Peyer's patch (tissue), 4 donors: ENCODE results near the gene TRMT112. TPM values are rescaled to one million over a fixed set of nuclear protein-coding genes. Genes with fewer than 3 reads are reported as not detected.

ENCODE experiments used
- DNase-seq, 3 donors: peaks; one replicate each; pipeline ENCODE4 v3.0.0-alpha.2; 2017 to 2019
- H3K27ac ChIP-seq, 4 donors: fragments of 200-600 bp; sonication (generic); one replicate each; pipeline ENCODE4 v1.5.1; 2016 to 2019
- H3K27me3 ChIP-seq, 2 donors: fragments of 200-600 bp; sonication (generic); one replicate each; pipeline ENCODE4 v1.5.1; 2019
- H3K36me3 ChIP-seq, 3 donors: fragments of 200-600 bp; sonication (generic); one replicate each; pipeline ENCODE4 v1.5.1; 2016 to 2019
- H3K4me1 ChIP-seq, 4 donors: fragments of 200-600 bp; sonication (generic); one replicate each; pipeline ENCODE4 v1.5.1; 2016 to 2019
- H3K4me3 ChIP-seq, 4 donors: fragments of 200-600 bp; sonication (generic); 1 replicate in 3 of 4; 2 replicates in 1 of 4; pipeline ENCODE4 v1.5.1; 2016 to 2019; ENCODE audit warnings: mild to moderate bottlenecking in 1 of 4
- H3K9me3 ChIP-seq, 4 donors: fragments of 200-600 bp; sonication (generic); one replicate each; pipeline ENCODE4 v1.5.1; 2016 to 2019; ENCODE audit warnings: mild to moderate bottlenecking in 1 of 4
- POLR2A ChIP-seq, 2 donors: fragments of 450-650 bp; IDR thresholded peaks; one replicate each; pipeline ENCODE4 v1.5.1; 2017; ENCODE audit warnings: antibody characterized with exemption in 2 of 2, mild to moderate bottlenecking in 2 of 2, moderate library complexity in 2 of 2
- total RNA-seq, 4 donors: library from RNA; depleted of rRNA; stranded (reverse); fragments of >200 nt; gene quantifications; one replicate each; pipeline ENCODE4 v1.1.0, GENCODE V29; 2016
- TF ChIP-seq, protein P1 (sequence below), 6 experiments: fragments of 450-650 bp in 4 of 6; fragments of 200-600 bp in 2 of 6; sonication (generic) in 1 of 6; IDR thresholded peaks; one replicate each; pipeline ENCODE4 v1.5.1; 2017 to 2019; ENCODE audit warnings: antibody characterized with exemption in 6 of 6, mild to moderate bottlenecking in 3 of 6, moderate library complexity in 1 of 6

TRMT112 gene
- total RNA-seq, 4 donors from 2014 or later, result 55.3 to 163 (median 63.1) TPM

DNA sequence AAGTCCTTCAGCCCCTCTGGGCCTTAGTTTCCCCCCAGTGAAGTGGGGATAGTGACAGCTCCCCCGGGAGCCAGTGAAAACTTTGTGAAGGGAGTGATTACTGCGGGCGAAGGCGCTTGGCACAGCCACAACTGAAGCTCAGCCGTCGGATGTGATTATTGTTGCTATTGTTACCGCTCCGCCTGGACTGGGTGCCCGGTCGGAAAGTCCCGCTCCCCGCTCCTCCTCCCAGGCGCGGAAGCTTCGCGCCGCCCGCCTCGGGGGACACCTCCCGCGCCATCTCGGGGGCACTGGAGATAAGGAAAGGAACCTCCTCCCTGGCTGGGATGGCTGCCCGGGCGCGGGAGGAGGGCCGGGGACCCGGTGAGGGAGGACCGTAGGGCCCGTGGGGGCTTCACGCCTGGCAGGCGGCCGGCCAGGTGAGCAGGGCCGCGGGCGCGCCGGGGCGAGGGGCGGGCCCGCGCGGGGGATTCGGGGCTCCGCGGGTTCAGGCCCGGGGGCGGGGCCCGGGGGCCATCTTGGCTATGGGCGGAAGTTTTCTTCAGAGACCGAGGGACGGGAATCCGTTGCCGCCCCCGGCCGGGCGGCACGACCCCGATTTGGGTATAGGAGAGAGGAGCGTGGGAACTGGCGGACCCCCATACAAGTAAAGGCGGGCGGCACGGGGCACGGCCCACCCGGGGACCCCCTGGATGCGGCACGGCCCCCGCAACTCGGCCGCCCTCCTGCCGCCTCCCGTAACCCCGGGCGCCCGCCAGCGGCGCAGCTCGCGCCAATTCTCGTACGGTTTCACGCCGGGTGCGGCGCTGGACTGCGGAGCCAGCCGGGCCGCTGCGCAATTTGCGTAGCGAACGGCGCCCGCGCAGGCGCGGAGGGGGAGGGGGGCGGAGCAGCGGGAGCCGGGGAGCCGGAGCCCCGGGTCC, 32.1 kb downstream of the TRMT112 start, which contains the start of gene GPR137:
GPR137 (plus strand) TSS at position 887 of the 923 bp plus-strand sequence. CDS start 677 bp downstream, outside the sequence.
- peak; percentile 85 to 94 (median 94) for DNase-seq
- Histone ChIP-seq H3K9me3 (no peaks in the 10 kb centered on the region), H3K4me3 (peak within 1 kb of the TSS; percentile 71 to 97 (median 80)), H3K4me1 (peaks cover 3 to 25% (median 12%) of the 10 kb centered on the region in 4 donors), H3K27me3 (no peaks in the 10 kb centered on the region), H3K36me3 (peaks cover 0 to 7% (median 0%) of the 10 kb centered on the region in 3 donors), H3K27ac (peak within 1 kb of the TSS; percentile 91 to 97 (median 94))
- peak; percentile 50 to 54 for TF ChIP-seq POLR2A (IDR thresholded peaks at IDR 0.05)
- TF ChIP-seq, protein P1, sequence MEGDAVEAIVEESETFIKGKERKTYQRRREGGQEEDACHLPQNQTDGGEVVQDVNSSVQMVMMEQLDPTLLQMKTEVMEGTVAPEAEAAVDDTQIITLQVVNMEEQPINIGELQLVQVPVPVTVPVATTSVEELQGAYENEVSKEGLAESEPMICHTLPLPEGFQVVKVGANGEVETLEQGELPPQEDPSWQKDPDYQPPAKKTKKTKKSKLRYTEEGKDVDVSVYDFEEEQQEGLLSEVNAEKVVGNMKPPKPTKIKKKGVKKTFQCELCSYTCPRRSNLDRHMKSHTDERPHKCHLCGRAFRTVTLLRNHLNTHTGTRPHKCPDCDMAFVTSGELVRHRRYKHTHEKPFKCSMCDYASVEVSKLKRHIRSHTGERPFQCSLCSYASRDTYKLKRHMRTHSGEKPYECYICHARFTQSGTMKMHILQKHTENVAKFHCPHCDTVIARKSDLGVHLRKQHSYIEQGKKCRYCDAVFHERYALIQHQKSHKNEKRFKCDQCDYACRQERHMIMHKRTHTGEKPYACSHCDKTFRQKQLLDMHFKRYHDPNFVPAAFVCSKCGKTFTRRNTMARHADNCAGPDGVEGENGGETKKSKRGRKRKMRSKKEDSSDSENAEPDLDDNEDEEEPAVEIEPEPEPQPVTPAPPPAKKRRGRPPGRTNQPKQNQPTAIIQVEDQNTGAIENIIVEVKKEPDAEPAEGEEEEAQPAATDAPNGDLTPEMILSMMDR (IDR thresholded peaks at IDR 0.05), result peak in 1 of 6 experiments; percentile 31

DNA sequence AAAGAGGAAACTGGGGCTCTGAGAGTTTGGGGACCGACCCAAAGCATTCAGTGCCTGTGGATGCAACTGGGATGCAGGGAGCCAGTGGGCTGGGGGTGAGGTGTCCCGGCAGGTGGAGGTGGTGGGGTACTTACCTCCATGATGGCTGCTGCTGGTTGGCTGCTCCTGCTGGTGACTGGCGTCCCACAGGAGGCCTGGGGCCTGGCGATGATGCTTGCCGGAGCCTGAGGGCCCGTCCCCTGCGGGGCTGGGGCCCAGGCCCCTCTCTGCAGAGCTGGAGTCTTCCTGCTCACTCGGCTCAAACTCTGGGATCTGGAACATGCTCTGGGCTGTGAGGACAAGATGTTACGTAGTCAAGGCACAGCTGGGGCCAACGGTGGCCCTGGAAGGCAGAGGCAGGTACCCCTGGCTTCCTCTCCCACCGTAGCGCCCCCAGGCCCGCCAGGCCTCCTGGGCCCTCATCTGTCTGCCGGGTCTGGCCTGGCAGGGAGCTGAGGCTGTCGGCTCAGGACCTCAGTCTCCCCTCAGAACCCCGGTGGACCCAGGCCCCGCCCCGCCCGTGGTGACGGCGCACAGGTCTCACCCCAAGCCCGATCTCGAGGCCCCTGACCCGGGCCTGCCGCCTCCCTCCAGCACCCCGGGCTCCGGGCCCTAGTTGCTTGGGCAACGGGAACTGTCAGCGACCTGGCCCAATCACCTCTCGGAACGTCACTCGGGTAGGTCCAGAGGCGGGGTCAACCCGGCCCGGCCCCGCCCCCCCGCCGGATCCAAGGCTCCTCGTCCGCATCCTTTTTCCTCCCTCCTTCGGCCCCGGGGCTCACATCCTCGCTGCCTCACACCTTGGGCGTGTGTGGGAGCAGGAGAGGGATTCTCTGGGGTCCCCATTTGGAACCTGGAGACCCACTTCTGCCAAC, 33.1 kb downstream of the TRMT112 start, which contains the start of gene BAD:
BAD (minus strand) TSS at position 618 of the 914 bp plus-strand sequence; CDS start at position 321, 297 bp downstream.
- Histone ChIP-seq H3K27me3 (no peaks in the 10 kb centered on the region), H3K4me1 (peaks cover 3 to 25% (median 12%) of the 10 kb centered on the region in 4 donors), H3K36me3 (peaks cover 0 to 7% (median 0%) of the 10 kb centered on the region in 3 donors), H3K4me3 (peak within 1 kb of the TSS; percentile 71 to 97 (median 80)), H3K27ac (peak within 1 kb of the TSS; percentile 91 to 97 (median 94)), H3K9me3 (no peaks in the 10 kb centered on the region)
- peak in 1 of 2 donors; percentile 84 for TF ChIP-seq POLR2A (IDR thresholded peaks at IDR 0.05)
- TF ChIP-seq, protein P1 (IDR thresholded peaks at IDR 0.05), result no peak
- peak; percentile 96 to 98 (median 98) for DNase-seq

DNA sequence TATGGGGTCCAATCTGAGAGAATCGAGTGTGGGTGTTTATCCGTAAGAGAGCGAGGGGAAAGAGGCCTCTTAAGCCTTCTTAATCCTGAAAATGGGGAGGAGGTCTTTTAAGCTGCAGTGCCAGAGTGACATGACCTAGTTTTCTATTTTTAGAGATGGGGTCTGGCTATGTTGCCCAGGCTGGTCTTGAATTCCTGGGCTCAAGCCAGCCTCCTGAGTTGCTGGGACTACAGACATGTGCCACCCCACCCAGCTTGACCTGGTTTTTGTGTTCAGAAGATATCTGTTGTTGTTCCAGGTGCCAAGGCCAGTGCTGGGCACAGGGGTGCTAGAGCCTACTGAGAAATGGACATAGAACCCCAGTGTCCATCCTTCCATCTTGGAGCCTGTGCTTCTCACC, 34.3 kb downstream of the TRMT112 start:
- DNase-seq, result no peak
- Histone ChIP-seq H3K36me3 (peaks cover 0 to 13% (median 0%) of the 10 kb centered on the region in 3 donors), H3K4me1 (peaks cover 3 to 25% (median 12%) of the 10 kb centered on the region in 4 donors), H3K4me3 (peak overlapping the region in 1 of 4 donors; percentile 71), H3K27me3 (no peaks in the 10 kb centered on the region), H3K9me3 (no peaks in the 10 kb centered on the region), H3K27ac (no peak overlapping the region)
- TF ChIP-seq POLR2A (IDR thresholded peaks at IDR 0.05), result no peak
- TF ChIP-seq, protein P1 (IDR thresholded peaks at IDR 0.05), result no peak

DNA sequence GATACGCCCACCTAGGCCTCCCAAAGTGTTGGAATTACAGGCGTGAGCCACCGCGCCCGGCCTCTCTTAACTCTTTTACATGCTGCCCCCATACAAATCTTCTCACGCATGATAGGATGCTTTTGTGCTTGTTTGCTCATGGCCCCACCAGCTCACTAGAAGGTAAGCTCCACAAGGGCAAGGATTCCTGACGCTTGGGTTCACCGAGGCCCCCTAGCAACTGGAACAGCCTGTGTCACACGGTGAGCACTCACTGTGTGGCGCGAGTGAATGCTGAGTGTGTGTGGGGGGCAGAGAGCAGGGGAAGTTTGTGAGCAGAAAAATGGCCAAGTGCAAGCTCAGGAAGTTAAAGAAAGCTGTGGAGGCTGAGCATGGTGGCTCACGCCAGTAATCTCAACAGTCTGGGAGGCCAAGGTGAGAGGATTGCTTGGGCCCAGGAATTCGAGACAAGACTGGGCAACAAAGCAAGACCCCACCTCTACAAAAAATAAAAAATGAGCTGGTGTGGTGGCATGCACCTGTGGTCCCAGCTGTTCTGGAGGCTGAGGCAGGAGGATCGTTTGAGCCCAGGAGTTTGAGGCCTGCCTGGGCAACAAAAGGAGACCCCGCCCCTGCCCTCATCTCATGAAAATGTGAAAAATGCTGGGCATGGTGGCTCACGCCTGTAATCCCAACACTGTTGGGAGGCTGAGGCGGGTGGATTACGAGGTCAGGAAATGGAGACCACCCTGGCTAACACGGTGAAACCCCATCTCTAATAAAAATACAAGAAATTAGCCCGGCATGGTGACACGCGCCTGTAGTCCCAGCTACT, 35.2 kb downstream of the TRMT112 start:
- no peak for DNase-seq
- Histone ChIP-seq H3K9me3 (no peaks in the 10 kb centered on the region), H3K4me1 (peaks cover 3 to 25% (median 12%) of the 10 kb centered on the region in 4 donors), H3K27ac (no peak overlapping the region), H3K4me3 (no peak overlapping the region), H3K27me3 (no peaks in the 10 kb centered on the region), H3K36me3 (peaks cover 0 to 13% (median 0%) of the 10 kb centered on the region in 3 donors)
- TF ChIP-seq, protein P1 (IDR thresholded peaks at IDR 0.05), result no peak
- no peak for TF ChIP-seq POLR2A (IDR thresholded peaks at IDR 0.05)
